Gastroesophageal sphincter (tissue), 4 donors: ENCODE measurements around the gene PNMA5. TPM values are rescaled to one million over a fixed set of nuclear protein-coding genes. Genes with fewer than 3 reads are reported as not detected.

Experiments
- ATAC-seq: fragments of 150-250 bp; one replicate; pipeline ENCODE4 v1.9.1; 2016; ENCODE audit warnings: mild to moderate bottlenecking, moderate library complexity
- H3K27ac ChIP-seq, 4 donors: fragments of 200-600 bp; sonication (generic) in 3 of 4; 1 replicate in 3 of 4; 2 replicates in 1 of 4; pipeline ENCODE4 v1.5.1; 2016 to 2019
- H3K27me3 ChIP-seq: fragments of 200-600 bp; sonication (generic); one replicate; pipeline ENCODE4 v1.5.1; 2019
- H3K36me3 ChIP-seq, 2 donors: fragments of 200-600 bp; sonication (generic); one replicate each; pipeline ENCODE4 v1.5.1; 2019; ENCODE audit warnings: control low read depth in 1 of 2
- H3K4me1 ChIP-seq, 3 donors: fragments of 200-600 bp; sonication (generic); 1 replicate in 2 of 3; 2 replicates in 1 of 3; pipeline ENCODE4 v1.5.1; 2016 to 2019; ENCODE audit warnings: control low read depth in 2 of 3
- H3K4me3 ChIP-seq, 2 donors: fragments of 200-600 bp; sonication (generic); one replicate each; pipeline ENCODE4 v1.5.1; 2019; ENCODE audit warnings: mild to moderate bottlenecking in 1 of 2, moderate library complexity in 1 of 2
- H3K9me3 ChIP-seq, 3 donors: fragments of 200-600 bp; sonication (generic); one replicate each; pipeline ENCODE4 v1.5.1; 2017 to 2019; ENCODE audit warnings: control low read depth in 2 of 3
- CTCF ChIP-seq, 4 experiments: fragments of 200-600 bp in 2 of 4; fragments of 450-650 bp in 2 of 4; sonication (generic) in 1 of 4; IDR thresholded peaks; one replicate each; pipeline ENCODE4 v1.5.1; 2017 to 2019; ENCODE audit warnings: antibody characterized with exemption in 4 of 4, mild to moderate bottlenecking in 2 of 4, moderate library complexity in 2 of 4
- EP300 ChIP-seq: sonication (generic); formaldehyde crosslinking; IDR thresholded peaks from one replicate; pipeline ENCODE4 v1.6.1; 2017; ENCODE audit warnings: antibody characterized with exemption, mild to moderate bottlenecking
- POLR2A ChIP-seq, 2 donors: fragments of 450-650 bp; IDR thresholded peaks; one replicate each; pipeline ENCODE4 v1.6.1; 2017; ENCODE audit warnings: antibody characterized with exemption in 2 of 2, mild to moderate bottlenecking in 2 of 2, moderate library complexity in 1 of 2
- POLR2AphosphoS5 ChIP-seq: sonication (generic); formaldehyde crosslinking; IDR thresholded peaks from one replicate; pipeline ENCODE4 v1.6.1; 2017; ENCODE audit warnings: antibody characterized with exemption
- WGBS, 2 donors: methylation state at CpG; one replicate each; pipeline ENCODE4 v1.1.5; 2018; ENCODE audit warnings: low coverage in 1 of 2; 5-methylcytosine and 5-hydroxymethylcytosine counted together
- total RNA-seq, 4 donors: library from RNA; depleted of rRNA; stranded (reverse); fragments of >200 nt; gene quantifications; one replicate each; pipeline ENCODE4 v1.1.0, GENCODE V29; 2016

Gene PNMA5
- total RNA-seq, 4 donors from 2014 or later, result not detected

GRCh38 chrX:152950786-152951185 lies 43.1 kb downstream of the PNMA5 start:
- H3K9me3 ChIP-seq, result no peaks in the 10 kb centered on the region
- no peaks in the 10 kb centered on the region for H3K4me1 ChIP-seq
- no peak overlapping the region for H3K27ac ChIP-seq
- no peak for TF ChIP-seq EP300
- no peak for TF ChIP-seq POLR2AphosphoS5
- TF ChIP-seq POLR2A (IDR thresholded peaks at IDR 0.05), result no peak
- no peak for TF ChIP-seq CTCF (IDR thresholded peaks at IDR 0.05)
- H3K27me3 ChIP-seq, result no peaks in the 10 kb centered on the region
- WGBS, 2 donors, result 83 to 96% methylated on average over 3 to 5 of the region's 6 CpGs
- no peak overlapping the region for H3K4me3 ChIP-seq
- ATAC-seq, result no peak
- H3K36me3 ChIP-seq, result peaks cover 0 to 9% of the 10 kb centered on the region in 2 donors

- Histone ChIP-seq H3K9me3 (no peaks in the 10 kb centered on the region), H3K27me3 (no peaks in the 10 kb centered on the region), H3K27ac (no peak overlapping the region), H3K4me3 (no peak overlapping the region), H3K36me3 (peaks cover 0 to 9% of the 10 kb centered on the region in 2 donors), H3K4me1 (no peaks in the 10 kb centered on the region)
- ATAC-seq, result no peak
- 29 to 86% methylated on average over 1 of the region's 4 CpGs for WGBS, 2 donors
- no peak for TF ChIP-seq CTCF (IDR thresholded peaks at IDR 0.05)
- TF ChIP-seq POLR2AphosphoS5, result no peak
- TF ChIP-seq EP300, result no peak
- TF ChIP-seq POLR2A (IDR thresholded peaks at IDR 0.05), result no peak
Observed at GRCh38 chrX:152949114-152949513, 44.8 kb downstream of the PNMA5 start.

- no peak for TF ChIP-seq POLR2AphosphoS5
- TF ChIP-seq EP300, result no peak
- no peak for TF ChIP-seq CTCF (IDR thresholded peaks at IDR 0.05)
- no peak for TF ChIP-seq POLR2A (IDR thresholded peaks at IDR 0.05)
- H3K4me1 ChIP-seq, result peaks cover 0 to 7% (median 0%) of the 10 kb centered on the region in 3 donors
- H3K4me3 ChIP-seq, result no peak overlapping the region
- H3K27ac ChIP-seq, result no peak overlapping the region
- WGBS, 2 donors, result 93% methylated on average over 2 of the region's 6 CpGs; no CpG with 5 or more reads in 1 of the 2 donors
- no peaks in the 10 kb centered on the region for H3K27me3 ChIP-seq
- H3K36me3 ChIP-seq, result peaks cover 0 to 9% of the 10 kb centered on the region in 2 donors
- ATAC-seq, result no peak
- H3K9me3 ChIP-seq, result no peaks in the 10 kb centered on the region
Observed at GRCh38 chrX:152946681-152947080, 47.2 kb downstream of the PNMA5 start.

- no peak overlapping the region for H3K4me3 ChIP-seq
- no peak for TF ChIP-seq CTCF (IDR thresholded peaks at IDR 0.05)
- TF ChIP-seq EP300, result no peak
- TF ChIP-seq POLR2A (IDR thresholded peaks at IDR 0.05), result no peak
- TF ChIP-seq POLR2AphosphoS5, result no peak
- H3K9me3 ChIP-seq, result no peaks in the 10 kb centered on the region
- H3K4me1 ChIP-seq, result peaks cover 0 to 12% (median 0%) of the 10 kb centered on the region in 3 donors
- no peaks in the 10 kb centered on the region for H3K27me3 ChIP-seq
- no peak for ATAC-seq
- 100% methylated on average over 2 of the region's 11 CpGs; no CpG with 5 or more reads in 1 of the 2 donors for whole genome bisulfite sequencing, 2 donors
- H3K27ac ChIP-seq, result no peak overlapping the region
- peaks cover 0 to 9% of the 10 kb centered on the region in 2 donors for H3K36me3 ChIP-seq
Observed at GRCh38 chrX:152945021-152945979, 48.6 kb downstream of the PNMA5 start.
